VCaP (cell line): ENCODE measurements around the gene REL.
"Not testable (repeated sequence)": the region's sequence is repeated elsewhere in the genome, so short reads cannot be mapped to it uniquely, and the experiment has no call there.

Experiments
- H3K27ac ChIP-seq: fragments of 450-650 bp; 2 replicates; pipeline ENCODE4 v1.5.1; 2017
- TF ChIP-seq, protein P1 (sequence below): fragments of 450-650 bp; conservative IDR thresholded peaks from 2 replicates; pipeline ENCODE4 v1.5.1; 2017; ENCODE audit warnings: mild to moderate bottlenecking, moderate library complexity

REL gene

DNA sequence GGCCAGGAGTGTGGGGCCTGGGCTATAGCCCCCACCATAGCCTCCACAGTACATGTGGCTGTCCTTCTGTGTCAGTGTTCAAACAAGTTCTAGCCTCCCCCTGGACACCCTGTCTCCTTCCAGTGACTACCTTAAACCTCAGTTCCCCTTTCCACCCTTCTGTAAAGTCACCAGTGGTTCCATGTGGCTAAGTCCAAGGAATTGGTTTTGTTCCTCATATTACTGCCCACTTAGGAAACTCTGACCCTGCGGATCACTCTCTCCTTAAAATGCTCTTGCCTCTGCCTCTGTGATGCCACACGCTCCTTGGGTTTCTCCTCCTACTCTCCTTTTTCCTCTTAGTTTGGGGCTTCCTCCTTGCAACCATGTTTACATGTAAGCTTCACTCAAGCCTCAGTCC lies 27.8 kb upstream of the REL start:
- TF ChIP-seq, protein P1, sequence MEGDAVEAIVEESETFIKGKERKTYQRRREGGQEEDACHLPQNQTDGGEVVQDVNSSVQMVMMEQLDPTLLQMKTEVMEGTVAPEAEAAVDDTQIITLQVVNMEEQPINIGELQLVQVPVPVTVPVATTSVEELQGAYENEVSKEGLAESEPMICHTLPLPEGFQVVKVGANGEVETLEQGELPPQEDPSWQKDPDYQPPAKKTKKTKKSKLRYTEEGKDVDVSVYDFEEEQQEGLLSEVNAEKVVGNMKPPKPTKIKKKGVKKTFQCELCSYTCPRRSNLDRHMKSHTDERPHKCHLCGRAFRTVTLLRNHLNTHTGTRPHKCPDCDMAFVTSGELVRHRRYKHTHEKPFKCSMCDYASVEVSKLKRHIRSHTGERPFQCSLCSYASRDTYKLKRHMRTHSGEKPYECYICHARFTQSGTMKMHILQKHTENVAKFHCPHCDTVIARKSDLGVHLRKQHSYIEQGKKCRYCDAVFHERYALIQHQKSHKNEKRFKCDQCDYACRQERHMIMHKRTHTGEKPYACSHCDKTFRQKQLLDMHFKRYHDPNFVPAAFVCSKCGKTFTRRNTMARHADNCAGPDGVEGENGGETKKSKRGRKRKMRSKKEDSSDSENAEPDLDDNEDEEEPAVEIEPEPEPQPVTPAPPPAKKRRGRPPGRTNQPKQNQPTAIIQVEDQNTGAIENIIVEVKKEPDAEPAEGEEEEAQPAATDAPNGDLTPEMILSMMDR = no peak
- no peak overlapping the region for H3K27ac ChIP-seq

DNA sequence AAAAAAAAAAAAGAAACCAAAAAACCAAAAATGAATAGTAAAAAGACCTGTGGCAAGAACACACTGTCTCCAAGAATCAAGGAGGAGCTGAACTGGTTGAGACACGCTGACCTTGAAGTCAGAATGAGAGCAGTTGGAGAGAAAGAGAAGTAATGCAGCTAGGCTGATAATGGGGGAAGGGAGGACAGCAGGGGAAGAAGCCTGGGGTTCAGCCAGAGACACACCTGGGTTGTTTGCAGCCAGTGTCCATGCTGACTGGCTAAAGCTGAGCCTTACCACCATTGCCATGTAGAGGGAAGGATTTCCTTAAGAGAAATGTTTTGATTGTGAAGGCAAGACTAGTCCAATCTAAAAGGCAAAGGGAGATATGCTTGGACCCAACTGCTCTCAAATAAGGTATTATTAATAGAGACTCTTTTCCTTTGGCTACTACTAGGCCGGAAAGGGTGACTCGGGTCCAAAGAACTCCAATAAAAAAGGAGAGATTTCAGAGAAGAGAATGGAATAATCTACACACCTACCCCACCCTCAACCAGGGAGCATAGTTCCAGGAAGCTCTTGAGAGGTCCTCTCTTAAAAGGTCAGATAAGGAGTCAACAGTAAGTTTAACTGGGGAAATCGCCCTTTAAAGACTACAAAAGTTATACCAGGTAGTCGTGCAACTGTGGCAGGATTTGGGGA lies 25.2 kb upstream of the REL start:
- TF ChIP-seq, protein P1 = no peak
- no peak overlapping the region for H3K27ac ChIP-seq

DNA sequence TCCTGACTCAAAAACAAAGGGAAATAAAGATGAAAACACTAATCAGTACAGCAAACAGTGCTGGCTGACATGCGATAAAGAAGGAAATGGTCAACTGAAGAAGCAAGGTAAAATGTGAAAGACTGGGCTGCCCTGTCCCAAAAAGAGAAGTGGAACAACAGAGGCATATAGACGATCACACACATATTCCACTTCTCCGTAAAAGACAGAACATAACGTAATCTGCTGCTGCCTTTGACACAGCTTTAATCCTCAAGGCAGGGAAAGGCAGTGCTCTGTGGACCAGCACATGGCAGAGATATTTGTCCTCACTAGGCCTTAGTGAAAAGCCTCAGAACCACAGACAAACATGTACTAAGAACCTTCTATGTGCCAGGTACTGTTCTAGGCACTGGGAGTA lies 24.3 kb upstream of the REL start:
- no peak overlapping the region for H3K27ac ChIP-seq
- TF ChIP-seq, protein P1 = no peak

DNA sequence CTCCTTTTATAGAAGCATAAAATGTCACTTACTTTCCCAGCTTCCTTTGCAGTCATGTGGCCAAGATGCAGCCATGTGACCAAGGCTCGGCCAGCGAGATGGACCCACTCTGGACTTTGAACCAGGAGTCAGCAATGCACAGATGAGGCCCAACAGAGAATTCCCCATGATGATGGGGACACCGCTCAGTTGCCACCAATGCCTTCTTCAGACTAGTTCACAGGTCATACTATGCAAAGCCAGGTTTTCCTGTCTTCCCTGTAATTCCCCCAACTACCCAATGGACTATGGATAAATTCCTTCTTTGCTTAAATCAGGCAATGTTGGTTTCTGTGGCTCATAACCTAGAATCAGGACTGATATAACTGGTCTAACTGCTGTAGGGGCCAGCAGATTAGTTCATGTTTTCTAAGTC lies 22.5 kb upstream of the REL start:
- TF ChIP-seq, protein P1 = no peak

DNA sequence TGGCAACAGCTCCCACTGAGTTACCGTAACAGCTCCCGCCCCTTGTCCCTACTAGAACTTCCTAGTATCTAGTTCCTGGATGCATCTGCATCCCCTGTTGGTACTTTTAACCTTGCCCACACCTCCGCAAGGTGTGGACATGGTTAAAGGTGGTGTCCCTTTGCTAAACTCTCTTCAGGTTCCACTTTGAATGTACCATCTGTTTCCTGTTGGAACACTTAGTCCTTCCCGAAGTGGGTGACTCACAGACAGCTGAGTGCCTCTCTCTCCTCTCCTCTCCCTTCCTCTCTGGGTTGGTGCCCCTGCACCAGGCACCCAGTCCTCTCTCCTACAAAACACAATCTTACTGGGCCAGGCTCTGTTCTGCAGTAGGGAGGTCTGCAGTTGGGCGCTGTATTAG lies 19.6 kb upstream of the REL start:
- TF ChIP-seq, protein P1 = no peak
- H3K27ac ChIP-seq = no peak overlapping the region

More for the DNA sequence above, 22.5 kb upstream of the REL start:
- no peak overlapping the region for H3K27ac ChIP-seq

DNA sequence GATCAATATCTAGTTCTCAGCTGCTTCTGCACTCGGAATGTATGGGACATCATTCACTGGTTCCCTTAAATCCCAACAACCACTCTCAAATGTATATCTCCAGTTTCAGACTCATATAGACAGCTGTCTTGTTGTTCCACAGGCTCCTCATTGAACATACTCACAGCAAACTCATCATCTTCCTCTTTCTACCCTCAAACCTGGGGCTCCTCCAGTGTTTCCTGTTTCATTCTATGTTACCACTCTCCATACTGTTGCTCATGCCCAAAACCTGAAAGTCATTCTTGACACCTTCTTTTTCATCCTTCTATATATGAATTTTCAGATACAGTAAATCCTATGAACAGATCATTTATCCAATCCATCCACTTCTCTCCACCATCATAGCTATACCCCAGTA lies 18.7 kb upstream of the REL start:
- TF ChIP-seq, protein P1 = no peak
- no peak overlapping the region for H3K27ac ChIP-seq

DNA sequence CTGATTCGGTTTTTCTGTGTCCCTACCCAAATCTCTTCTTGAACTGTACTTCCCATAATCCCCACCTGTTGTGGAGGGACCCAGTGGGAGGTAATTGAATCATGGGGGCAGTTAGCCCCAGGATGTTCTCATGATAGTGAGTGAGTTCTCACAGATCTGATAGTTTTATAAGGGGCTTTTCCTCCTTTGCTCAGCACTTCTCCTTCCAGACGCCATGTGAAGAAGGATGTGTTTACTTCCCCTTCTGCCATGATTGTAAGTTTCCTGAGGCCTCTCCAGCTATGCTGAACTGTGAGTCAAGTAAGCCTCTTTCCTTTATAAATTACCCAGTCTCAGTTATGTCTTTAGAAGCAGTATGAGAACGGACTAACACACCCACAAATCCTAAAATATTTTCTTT lies 16.0 kb upstream of the REL start:
- not testable (repeated sequence) for H3K27ac ChIP-seq

DNA sequence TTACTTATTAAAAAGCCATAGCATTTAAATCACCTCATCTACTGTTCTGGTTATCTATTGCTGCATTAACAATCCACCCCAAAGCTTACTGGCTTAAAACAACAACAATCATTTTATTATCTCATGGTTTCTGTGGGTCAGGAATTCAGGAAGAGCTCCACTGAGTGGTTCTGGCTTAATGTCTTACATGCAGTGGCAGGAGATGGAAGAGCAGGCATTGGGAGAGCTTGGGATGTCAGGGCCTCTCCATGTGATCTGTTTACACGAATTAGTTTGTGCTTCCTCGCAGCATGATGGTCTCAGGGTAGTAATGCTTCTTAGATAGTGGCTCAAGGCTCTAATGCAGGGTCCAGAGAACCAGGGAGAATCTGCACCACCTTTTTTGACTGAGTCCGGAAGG lies 14.4 kb upstream of the REL start:
- no peak overlapping the region for H3K27ac ChIP-seq
- TF ChIP-seq, protein P1 = no peak
